Measurements from ENCODE around the gene CYTH1. TPM values are rescaled to one million over a fixed set of nuclear protein-coding genes. Genes with fewer than 3 reads are reported as not detected.

CYTH1 gene
- total and polyA plus RNA-seq, 7 donors: 18.7 to 40.4 (median 29.8) TPM

- Histone ChIP-seq H3K4me1 (no peaks in the 10 kb centered on the region), H3K27ac (no peak overlapping the region), H3K9me3 (no peaks in the 10 kb centered on the region), H3K4me3 (no peak overlapping the region), H3K36me3 (ENCODE audit: insufficient read depth in 1 of 2, low read depth in 1 of 2) (no peaks in the 10 kb centered on the region), H3K27me3 (ENCODE audit: insufficient read depth in 3 of 3, low read length in 2 of 3) (no peaks in the 10 kb centered on the region)
- ATAC-seq (no peak), DNase-seq (no peak)
- TF ChIP-seq CTCF (IDR thresholded peaks at IDR 0.05): no peak
- 90 to 94% (median 92%) methylated on average over 30 of the region's 30 CpGs for WGBS, 3 donors
- intact Hi-C loops (cut with DNase I): no loop called here
Measured at GRCh38 chr17:78628547-78629435, 153.3 kb downstream of the CYTH1 start.

GRCh38 chr17:78624324-78625151 is 157.5 kb downstream of the CYTH1 start:
- H3K4me3 ChIP-seq: no peak overlapping the region
- H3K27me3 ChIP-seq (ENCODE audit: insufficient read depth in 3 of 3, low read length in 2 of 3): no peaks in the 10 kb centered on the region
- TF ChIP-seq CTCF (IDR thresholded peaks at IDR 0.05): no peak
- H3K36me3 ChIP-seq (ENCODE audit: insufficient read depth in 1 of 2, low read depth in 1 of 2): no peaks in the 10 kb centered on the region
- no peak for ATAC-seq
- H3K27ac ChIP-seq: no peak overlapping the region
- peaks cover 2% of the 10 kb centered on the region for H3K9me3 ChIP-seq
- intact Hi-C loops (cut with DNase I): no loop called here
- 78 to 83% (median 83%) methylated on average over 14 of the region's 14 CpGs for WGBS, 3 donors
- H3K4me1 ChIP-seq: no peaks in the 10 kb centered on the region
- DNase-seq: no peak

Other genes with a start within 250 kb of the CYTH1 start
- under 1 TPM; 0.04 to 0.17 (median 0.06) TPM for gene DNAH17, start 204.9 kb downstream of the CYTH1 start, total RNA-seq
- gene DNAH17, start 204.9 kb downstream of the CYTH1 start, polyA plus RNA-seq: 1 to 10 TPM in 1 of 3 donors, under 1 TPM in 2; 0.08 to 3.5 (median 0.13) TPM
- gene USP36, start 58.5 kb upstream of the CYTH1 start, total RNA-seq: 10 to 100 TPM; 24.2 to 40.5 (median 28.8) TPM
- gene USP36, start 58.5 kb upstream of the CYTH1 start, polyA plus RNA-seq: 10 to 100 TPM; 14.0 to 23.7 (median 20.6) TPM
- gene CEP295NL, start 120.9 kb upstream of the CYTH1 start, total RNA-seq: under 1 TPM; 0.19 to 0.52 (median 0.43) TPM
- gene CEP295NL, start 120.9 kb upstream of the CYTH1 start, polyA plus RNA-seq: under 1 TPM in 1 of 3 donors, not detected in 2; 0.04 TPM
- gene TIMP2, start 143.1 kb upstream of the CYTH1 start, total RNA-seq: 10 to 100 TPM; 18.5 to 53.6 (median 25.2) TPM
- 10 to 100 TPM; 10.3 to 12.7 (median 10.6) TPM for gene TIMP2, start 143.1 kb upstream of the CYTH1 start, polyA plus RNA-seq
- gene LGALS3BP, start 197.7 kb upstream of the CYTH1 start, total RNA-seq: 10 to 100 TPM; 12.9 to 35.5 (median 22.0) TPM
- gene LGALS3BP, start 197.7 kb upstream of the CYTH1 start, polyA plus RNA-seq: 10 to 100 TPM in 1 of 3 donors, 1 to 10 TPM in 2; 8.9 to 14.9 (median 8.9) TPM
- gene CANT1, start 227.5 kb upstream of the CYTH1 start, total RNA-seq: 10 to 100 TPM; 19.1 to 27.7 (median 21.0) TPM
- 10 to 100 TPM; 10.2 to 34.3 (median 29.5) TPM for gene CANT1, start 227.5 kb upstream of the CYTH1 start, polyA plus RNA-seq
- 10 to 100 TPM; 10.5 to 22.8 (median 16.9) TPM for gene C1QTNF1, start 241.9 kb upstream of the CYTH1 start, total RNA-seq
- gene C1QTNF1, start 241.9 kb upstream of the CYTH1 start, polyA plus RNA-seq: 10 to 100 TPM; 12.2 to 22.6 (median 16.4) TPM